ENCODE data around the gene ECE1.

The ECE1 gene

GRCh38 chr1:21325731-21326387, 35.6 kb upstream of the ECE1 start:
- no peak for DNase-seq (ENCODE audit: low read depth)

GRCh38 chr1:21325231-21325718, 35.0 kb upstream of the ECE1 start:
- no peak for DNase-seq (ENCODE audit: low read depth)

GRCh38 chr1:21324368-21325141, 34.3 kb upstream of the ECE1 start:
- peak; percentile 86 for DNase-seq (ENCODE audit: low read depth)

GRCh38 chr1:21323091-21323490, 32.8 kb upstream of the ECE1 start:
- DNase-seq (ENCODE audit: low read depth): no peak

- no peak for DNase-seq (ENCODE audit: low read depth)
Measured at GRCh38 chr1:21322681-21323016, 32.4 kb upstream of the ECE1 start.

GRCh38 chr1:21321963-21322680, 31.9 kb upstream of the ECE1 start:
- DNase-seq (ENCODE audit: low read depth): no peak

- DNase-seq (ENCODE audit: low read depth): no peak
Measured at GRCh38 chr1:21320410-21321108, 30.3 kb upstream of the ECE1 start.

- DNase-seq (ENCODE audit: low read depth): no peak
Measured at GRCh38 chr1:21319447-21320407, 29.5 kb upstream of the ECE1 start.

- peak; percentile 49 for DNase-seq (ENCODE audit: low read depth)
Measured at GRCh38 chr1:21318714-21319159, 28.5 kb upstream of the ECE1 start.

- DNase-seq (ENCODE audit: low read depth): no peak
Measured at GRCh38 chr1:21318057-21318713, 27.9 kb upstream of the ECE1 start.

- DNase-seq (ENCODE audit: low read depth): no peak
Measured at GRCh38 chr1:21317690-21318043, 27.4 kb upstream of the ECE1 start.

- DNase-seq (ENCODE audit: low read depth): peak; percentile 79
Measured at GRCh38 chr1:21317035-21317689, 26.9 kb upstream of the ECE1 start.

GRCh38 chr1:21314743-21315396, 24.6 kb upstream of the ECE1 start:
- no peak for DNase-seq (ENCODE audit: low read depth)

GRCh38 chr1:21313886-21314721, 23.8 kb upstream of the ECE1 start:
- DNase-seq (ENCODE audit: low read depth): no peak

- peak; percentile 76 for DNase-seq (ENCODE audit: low read depth)
Measured at GRCh38 chr1:21313203-21313885, 23.1 kb upstream of the ECE1 start.

- DNase-seq (ENCODE audit: low read depth): no peak
Measured at GRCh38 chr1:21312407-21312992, 22.2 kb upstream of the ECE1 start.

GRCh38 chr1:21311016-21311415, 20.8 kb upstream of the ECE1 start:
- DNase-seq (ENCODE audit: low read depth): no peak

Data from GM04504 (cell line).